HepG2 (cell line): ENCODE data around the gene SPEM2. TPM values are rescaled to one million over a fixed set of nuclear protein-coding genes. Genes with fewer than 3 reads are reported as not detected.
A peak's percentile ranks its signal among the peaks of the same experiment; 100 is the strongest.

Source experiments
- CHCHD3 ChIP-seq: sonication (generic); formaldehyde crosslinking; IDR thresholded peaks from 2 replicates; pipeline ENCODE4 v1.8.0; 2022; ENCODE audit warnings: mild to moderate bottlenecking, missing genetic modification reagents, moderate library complexity
- KMT2B ChIP-seq: IDR thresholded peaks from 2 replicates; pipeline ENCODE4 v1.6.1; 2016; ENCODE audit warnings: missing genetic modification reagents, missing compliant biosample characterization
- MXI1 ChIP-seq: IDR thresholded peaks from 3 replicates; pipeline ENCODE4 v1.6.1; 2012; ENCODE audit warnings: low read depth, low read length, inconsistent platforms, borderline replicate concordance
- ONECUT2 ChIP-seq: sonication (generic); formaldehyde crosslinking; IDR thresholded peaks from 2 replicates; pipeline ENCODE4 v1.4.0; 2020; ENCODE audit warnings: missing genetic modification reagents
- SIN3A ChIP-seq: IDR thresholded peaks from 2 replicates; pipeline ENCODE4 v1.6.1; 2011; ENCODE audit warnings: low read depth, mild to moderate bottlenecking, control low read depth, low read length, borderline replicate concordance
- ZIK1 ChIP-seq: sonication (generic); formaldehyde crosslinking; IDR thresholded peaks from 2 replicates; pipeline ENCODE4 v1.5.0; 2020; ENCODE audit warnings: mild to moderate bottlenecking, low read depth, missing genetic modification reagents, borderline replicate concordance
- ZNF543 ChIP-seq: sonication (generic); formaldehyde crosslinking; IDR thresholded peaks from 2 replicates; pipeline ENCODE4 v1.4.0; 2020; ENCODE audit warnings: mild to moderate bottlenecking, missing genetic modification reagents
- ZNF749 ChIP-seq: sonication (generic); formaldehyde crosslinking; IDR thresholded peaks from 2 replicates; pipeline ENCODE4 v1.8.0; 2022; ENCODE audit warnings: mild to moderate bottlenecking, missing genetic modification reagents, moderate library complexity, borderline replicate concordance
- ZSCAN9 ChIP-seq: IDR thresholded peaks from 2 replicates; pipeline ENCODE4 v1.6.1; 2016; ENCODE audit warnings: borderline replicate concordance
- polyA plus RNA-seq, 8 experiments: library from polyadenylated mRNA; depleted of rRNA in 3 of 8; stranded (reverse) in 7 of 8; unstranded in 1 of 8; fragments of >200 nt; fragmentation: Illumina TruSeq in 4 of 8; extraction: Trizol in 4 of 8; gene quantifications; 2 replicates each; pipeline versions ENCODE4 v1.2.1 to v1.2.3, GENCODE V29; 2011 to 2016; ENCODE audit warnings: low read depth in 4 of 8, missing spikeins in 1 of 8, mixed read lengths in 1 of 8; ENCODE audit not compliant: insufficient read depth in 1 of 8
- total RNA-seq, 5 experiments: library from RNA; depleted of rRNA; stranded (reverse); fragments of >200 nt; fragmentation: Illumina TruSeq; extraction: Trizol; gene quantifications; 2 replicates each; pipeline ENCODE4 v1.2.3, GENCODE V29; 2016; ENCODE audit warnings: low read depth in 1 of 5
- TF ChIP-seq, protein P1 (sequence below): sonication (generic); formaldehyde crosslinking; IDR thresholded peaks from 2 replicates; pipeline ENCODE4 v1.5.1; 2020; ENCODE audit warnings: mild to moderate bottlenecking, missing genetic modification reagents, moderate library complexity
- TF ChIP-seq, protein P2 (sequence below): sonication (generic); formaldehyde crosslinking; IDR thresholded peaks from 2 replicates; pipeline ENCODE4 v1.9.0; 2022; ENCODE audit warnings: missing genetic modification reagents, mild to moderate bottlenecking, borderline replicate concordance
- TF ChIP-seq, protein P3 (sequence below): sonication (generic); formaldehyde crosslinking; IDR thresholded peaks from 2 replicates; pipeline ENCODE4 v1.5.0; 2020; ENCODE audit warnings: missing genetic modification reagents
- TF ChIP-seq, protein P4 (sequence below): sonication (generic); formaldehyde crosslinking; IDR thresholded peaks from 2 replicates; pipeline ENCODE4 v1.5.1; 2020; ENCODE audit warnings: missing genetic modification reagents, mild to moderate bottlenecking, borderline replicate concordance
- TF ChIP-seq, protein P5 (sequence below): IDR thresholded peaks from 2 replicates; pipeline ENCODE4 v1.6.1; 2016; ENCODE audit warnings: missing biosample characterization, missing genetic modification reagents, low read depth
- TF ChIP-seq, protein P6 (sequence below): IDR thresholded peaks from 2 replicates; pipeline ENCODE4 v1.6.1; 2016; ENCODE audit warnings: missing genetic modification reagents, missing compliant biosample characterization
- TF ChIP-seq, protein P7 (sequence below): IDR thresholded peaks from 2 replicates; pipeline ENCODE4 v1.6.1; 2016; ENCODE audit warnings: low read depth, borderline replicate concordance

Gene SPEM2
- total and polyA plus RNA-seq, 2 of the 13 experiments (the other 11 are each of a cell fraction or from before 2014, with no cell fraction given) = not detected

DNA sequence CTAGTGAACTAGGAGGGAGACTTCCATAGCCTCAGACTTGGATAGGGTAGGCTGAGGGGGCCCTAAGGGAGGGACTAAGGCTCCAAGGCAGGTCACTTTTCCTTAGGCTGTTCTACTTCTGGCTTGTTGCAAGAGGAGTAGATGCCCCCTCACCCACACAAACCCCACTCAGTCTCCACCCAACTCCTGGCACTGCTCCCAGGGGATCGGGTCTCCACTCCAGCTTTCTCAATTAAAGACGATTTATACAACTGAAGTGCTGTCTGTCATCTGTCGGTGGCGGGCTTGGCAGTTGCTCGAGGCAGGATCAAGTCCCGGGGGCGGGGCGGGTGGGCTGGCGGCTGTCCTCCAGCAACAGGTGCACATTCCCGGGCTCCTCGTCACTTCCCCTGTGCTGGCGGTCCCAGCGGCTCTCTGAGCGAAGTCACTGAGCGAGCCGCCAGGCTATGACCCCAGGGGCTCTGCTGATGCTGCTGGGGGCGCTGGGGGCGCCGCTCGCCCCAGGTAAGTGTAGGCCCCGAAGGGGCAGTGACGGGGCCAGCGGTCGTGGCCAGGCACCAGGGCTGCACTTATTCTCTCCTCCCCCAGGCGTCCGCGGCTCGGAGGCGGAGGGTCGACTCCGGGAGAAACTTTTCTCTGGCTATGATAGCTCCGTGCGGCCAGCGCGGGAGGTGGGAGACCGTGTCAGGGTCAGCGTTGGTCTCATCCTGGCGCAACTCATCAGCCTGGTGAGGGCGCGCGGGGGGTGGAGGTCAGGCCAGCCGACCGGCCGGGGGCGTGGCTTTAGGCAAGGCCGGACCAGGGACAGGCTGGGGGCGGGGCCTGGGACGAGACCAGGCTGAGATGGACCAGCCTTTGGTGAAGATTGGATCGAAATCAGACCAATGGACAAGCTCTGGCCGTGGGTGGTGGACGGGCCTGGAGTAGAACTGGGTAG, 19.5 kb downstream of the SPEM2 start, which contains the start of gene CHRNB1 (continued):
- TF ChIP-seq, protein P1, sequence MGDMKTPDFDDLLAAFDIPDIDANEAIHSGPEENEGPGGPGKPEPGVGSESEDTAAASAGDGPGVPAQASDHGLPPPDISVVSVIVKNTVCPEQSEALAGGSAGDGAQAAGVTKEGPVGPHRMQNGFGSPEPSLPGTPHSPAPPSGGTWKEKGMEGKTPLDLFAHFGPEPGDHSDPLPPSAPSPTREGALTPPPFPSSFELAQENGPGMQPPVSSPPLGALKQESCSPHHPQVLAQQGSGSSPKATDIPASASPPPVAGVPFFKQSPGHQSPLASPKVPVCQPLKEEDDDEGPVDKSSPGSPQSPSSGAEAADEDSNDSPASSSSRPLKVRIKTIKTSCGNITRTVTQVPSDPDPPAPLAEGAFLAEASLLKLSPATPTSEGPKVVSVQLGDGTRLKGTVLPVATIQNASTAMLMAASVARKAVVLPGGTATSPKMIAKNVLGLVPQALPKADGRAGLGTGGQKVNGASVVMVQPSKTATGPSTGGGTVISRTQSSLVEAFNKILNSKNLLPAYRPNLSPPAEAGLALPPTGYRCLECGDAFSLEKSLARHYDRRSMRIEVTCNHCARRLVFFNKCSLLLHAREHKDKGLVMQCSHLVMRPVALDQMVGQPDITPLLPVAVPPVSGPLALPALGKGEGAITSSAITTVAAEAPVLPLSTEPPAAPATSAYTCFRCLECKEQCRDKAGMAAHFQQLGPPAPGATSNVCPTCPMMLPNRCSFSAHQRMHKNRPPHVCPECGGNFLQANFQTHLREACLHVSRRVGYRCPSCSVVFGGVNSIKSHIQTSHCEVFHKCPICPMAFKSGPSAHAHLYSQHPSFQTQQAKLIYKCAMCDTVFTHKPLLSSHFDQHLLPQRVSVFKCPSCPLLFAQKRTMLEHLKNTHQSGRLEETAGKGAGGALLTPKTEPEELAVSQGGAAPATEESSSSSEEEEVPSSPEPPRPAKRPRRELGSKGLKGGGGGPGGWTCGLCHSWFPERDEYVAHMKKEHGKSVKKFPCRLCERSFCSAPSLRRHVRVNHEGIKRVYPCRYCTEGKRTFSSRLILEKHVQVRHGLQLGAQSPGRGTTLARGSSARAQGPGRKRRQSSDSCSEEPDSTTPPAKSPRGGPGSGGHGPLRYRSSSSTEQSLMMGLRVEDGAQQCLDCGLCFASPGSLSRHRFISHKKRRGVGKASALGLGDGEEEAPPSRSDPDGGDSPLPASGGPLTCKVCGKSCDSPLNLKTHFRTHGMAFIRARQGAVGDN (CRISPR knock-in tag) = peak; percentile 92
- TF ChIP-seq ZNF543 (CRISPR knock-in tag) (peak; percentile 44), SIN3A (peak; percentile 49; the same call in 1 of the 2 replicates), KMT2B (CRISPR knock-in tag) (no peak), MXI1 (0 out of 3 replicates have a peak, but pooled peaks have one; percentile 26), ZIK1 (CRISPR knock-in tag) (peak; percentile 72; the same call in 1 of the 2 replicates), ONECUT2 (CRISPR knock-in tag) (no peak), ZSCAN9 (CRISPR knock-in tag) (peak; percentile 75; the same call in 1 of the 2 replicates), ZNF749 (0 out of 2 replicates have a peak, but pooled peaks have one; percentile 49), CHCHD3 (CRISPR knock-in tag) (no peak)
- TF ChIP-seq, protein P2, sequence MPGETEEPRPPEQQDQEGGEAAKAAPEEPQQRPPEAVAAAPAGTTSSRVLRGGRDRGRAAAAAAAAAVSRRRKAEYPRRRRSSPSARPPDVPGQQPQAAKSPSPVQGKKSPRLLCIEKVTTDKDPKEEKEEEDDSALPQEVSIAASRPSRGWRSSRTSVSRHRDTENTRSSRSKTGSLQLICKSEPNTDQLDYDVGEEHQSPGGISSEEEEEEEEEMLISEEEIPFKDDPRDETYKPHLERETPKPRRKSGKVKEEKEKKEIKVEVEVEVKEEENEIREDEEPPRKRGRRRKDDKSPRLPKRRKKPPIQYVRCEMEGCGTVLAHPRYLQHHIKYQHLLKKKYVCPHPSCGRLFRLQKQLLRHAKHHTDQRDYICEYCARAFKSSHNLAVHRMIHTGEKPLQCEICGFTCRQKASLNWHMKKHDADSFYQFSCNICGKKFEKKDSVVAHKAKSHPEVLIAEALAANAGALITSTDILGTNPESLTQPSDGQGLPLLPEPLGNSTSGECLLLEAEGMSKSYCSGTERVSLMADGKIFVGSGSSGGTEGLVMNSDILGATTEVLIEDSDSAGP (CRISPR knock-in tag) = peak; percentile 85; the same call in 1 of the 2 replicates
- TF ChIP-seq, protein P3, sequence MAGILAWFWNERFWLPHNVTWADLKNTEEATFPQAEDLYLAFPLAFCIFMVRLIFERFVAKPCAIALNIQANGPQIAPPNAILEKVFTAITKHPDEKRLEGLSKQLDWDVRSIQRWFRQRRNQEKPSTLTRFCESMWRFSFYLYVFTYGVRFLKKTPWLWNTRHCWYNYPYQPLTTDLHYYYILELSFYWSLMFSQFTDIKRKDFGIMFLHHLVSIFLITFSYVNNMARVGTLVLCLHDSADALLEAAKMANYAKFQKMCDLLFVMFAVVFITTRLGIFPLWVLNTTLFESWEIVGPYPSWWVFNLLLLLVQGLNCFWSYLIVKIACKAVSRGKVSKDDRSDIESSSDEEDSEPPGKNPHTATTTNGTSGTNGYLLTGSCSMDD (CRISPR knock-in tag) = no peak
- TF ChIP-seq, protein P4, sequence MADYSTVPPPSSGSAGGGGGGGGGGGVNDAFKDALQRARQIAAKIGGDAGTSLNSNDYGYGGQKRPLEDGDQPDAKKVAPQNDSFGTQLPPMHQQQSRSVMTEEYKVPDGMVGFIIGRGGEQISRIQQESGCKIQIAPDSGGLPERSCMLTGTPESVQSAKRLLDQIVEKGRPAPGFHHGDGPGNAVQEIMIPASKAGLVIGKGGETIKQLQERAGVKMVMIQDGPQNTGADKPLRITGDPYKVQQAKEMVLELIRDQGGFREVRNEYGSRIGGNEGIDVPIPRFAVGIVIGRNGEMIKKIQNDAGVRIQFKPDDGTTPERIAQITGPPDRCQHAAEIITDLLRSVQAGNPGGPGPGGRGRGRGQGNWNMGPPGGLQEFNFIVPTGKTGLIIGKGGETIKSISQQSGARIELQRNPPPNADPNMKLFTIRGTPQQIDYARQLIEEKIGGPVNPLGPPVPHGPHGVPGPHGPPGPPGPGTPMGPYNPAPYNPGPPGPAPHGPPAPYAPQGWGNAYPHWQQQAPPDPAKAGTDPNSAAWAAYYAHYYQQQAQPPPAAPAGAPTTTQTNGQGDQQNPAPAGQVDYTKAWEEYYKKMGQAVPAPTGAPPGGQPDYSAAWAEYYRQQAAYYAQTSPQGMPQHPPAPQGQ (CRISPR knock-in tag) = no peak
- TF ChIP-seq, protein P5, sequence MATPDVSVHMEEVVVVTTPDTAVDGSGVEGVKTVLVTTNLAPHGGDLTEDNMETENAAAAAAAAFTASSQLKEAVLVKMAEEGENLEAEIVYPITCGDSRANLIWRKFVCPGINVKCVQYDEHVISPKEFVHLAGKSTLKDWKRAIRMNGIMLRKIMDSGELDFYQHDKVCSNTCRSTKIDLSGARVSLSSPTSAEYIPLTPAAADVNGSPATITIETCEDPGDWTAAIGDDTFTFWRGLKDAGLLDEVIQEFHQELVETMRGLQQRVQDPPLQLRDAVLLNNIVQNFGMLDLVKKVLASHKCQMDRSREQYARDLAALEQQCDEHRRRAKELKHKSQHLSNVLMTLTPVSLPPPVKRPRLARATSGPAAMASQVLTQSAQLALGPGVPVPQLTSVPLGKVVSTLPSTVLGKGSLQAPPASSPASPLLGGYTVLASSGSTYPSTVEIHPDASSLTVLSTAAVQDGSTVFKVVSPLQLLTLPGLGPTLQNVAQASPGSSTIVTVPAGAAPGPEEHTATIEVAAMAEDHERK (CRISPR knock-in tag) = no peak
- TF ChIP-seq, protein P6, sequence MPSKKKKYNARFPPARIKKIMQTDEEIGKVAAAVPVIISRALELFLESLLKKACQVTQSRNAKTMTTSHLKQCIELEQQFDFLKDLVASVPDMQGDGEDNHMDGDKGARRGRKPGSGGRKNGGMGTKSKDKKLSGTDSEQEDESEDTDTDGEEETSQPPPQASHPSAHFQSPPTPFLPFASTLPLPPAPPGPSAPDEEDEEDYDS (CRISPR knock-in tag) = peak; percentile 87
- TF ChIP-seq, protein P7, sequence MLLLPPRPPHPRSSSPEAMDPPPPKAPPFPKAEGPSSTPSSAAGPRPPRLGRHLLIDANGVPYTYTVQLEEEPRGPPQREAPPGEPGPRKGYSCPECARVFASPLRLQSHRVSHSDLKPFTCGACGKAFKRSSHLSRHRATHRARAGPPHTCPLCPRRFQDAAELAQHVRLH = peak; percentile 64; the same call in 1 of the 2 replicates
